Mesendoderm (in vitro differentiated cells): ENCODE measurements around the gene ANGPTL2.
A peak's percentile ranks its signal among the peaks of the same experiment; 100 is the strongest.

Experiments used
- DNase-seq: peaks from one replicate; pipeline ENCODE4 v3.0.0; 2013
- H2AK5ac ChIP-seq: 2 replicates; pipeline ENCODE4 v1.6.1; 2013; ENCODE audit warnings: low read length, inconsistent platforms
- H2BK120ac ChIP-seq: 2 replicates; pipeline ENCODE4 v1.6.1; 2013; ENCODE audit warnings: low read depth, mild to moderate bottlenecking, low read length, moderate library complexity, mixed read lengths
- H2BK15ac ChIP-seq: replicated peaks from 2 replicates; pipeline ENCODE4 v1.6.1; 2013; ENCODE audit warnings: low read depth, mild to moderate bottlenecking, moderate library complexity
- H2BK5ac ChIP-seq: 2 replicates; pipeline ENCODE4 v1.6.1; 2013; ENCODE audit warnings: low read length, inconsistent platforms
- H3K18ac ChIP-seq: 2 replicates; pipeline ENCODE4 v1.6.1; 2013; ENCODE audit warnings: mild to moderate bottlenecking, low read length, mixed read lengths
- H3K23ac ChIP-seq: one replicate; pipeline ENCODE4 v1.6.1; 2013; ENCODE audit warnings: low read length
- H3K27ac ChIP-seq: 2 replicates; pipeline ENCODE4 v1.5.1; 2013; ENCODE audit warnings: low read depth, mild to moderate bottlenecking, inconsistent platforms, low read length, moderate library complexity
- H3K27me3 ChIP-seq: 2 replicates; pipeline ENCODE4 v1.6.1; 2013; ENCODE audit warnings: low read length, control low read depth, mild to moderate bottlenecking, inconsistent platforms; ENCODE audit not compliant: insufficient read depth, poor library complexity
- H3K36me3 ChIP-seq: 2 replicates; pipeline ENCODE4 v1.6.1; 2013; ENCODE audit warnings: low read length, inconsistent platforms; ENCODE audit not compliant: control insufficient read depth, insufficient read depth
- H3K4ac ChIP-seq: one replicate; pipeline ENCODE4 v1.6.1; 2013; ENCODE audit warnings: low read depth, mild to moderate bottlenecking, low read length, moderate library complexity
- H3K4me1 ChIP-seq: 2 replicates; pipeline ENCODE4 v1.6.1; 2013; ENCODE audit warnings: low read depth, low read length, inconsistent platforms; ENCODE audit not compliant: control insufficient read depth
- H3K4me2 ChIP-seq: 2 replicates; pipeline ENCODE4 v1.6.1; 2013; ENCODE audit warnings: low read length
- H3K4me3 ChIP-seq: 2 replicates; pipeline ENCODE4 v1.5.1; 2013; ENCODE audit warnings: mild to moderate bottlenecking, low read length
- H3K56ac ChIP-seq: one replicate; pipeline ENCODE4 v1.6.1; 2013; ENCODE audit warnings: low read length
- H3K79me1 ChIP-seq: 2 replicates; pipeline ENCODE4 v1.6.1; 2013; ENCODE audit warnings: low read length, inconsistent platforms
- H3K79me2 ChIP-seq: 2 replicates; pipeline ENCODE4 v1.6.1; 2013; ENCODE audit warnings: mild to moderate bottlenecking, low read length; ENCODE audit not compliant: control insufficient read depth, insufficient read depth
- H3K9ac ChIP-seq: 2 replicates; pipeline ENCODE4 v1.6.1; 2013; ENCODE audit warnings: low read length, inconsistent platforms
- H4K5ac ChIP-seq: one replicate; pipeline ENCODE4 v1.6.1; 2013; ENCODE audit warnings: low read length
- H4K8ac ChIP-seq: one replicate; pipeline ENCODE4 v1.6.1; 2013; ENCODE audit warnings: low read depth, mild to moderate bottlenecking, control low read depth, low read length, moderate library complexity
- WGBS: extraction: QIAGEN DNeasy Blood & Tissue Kit; methylation state at CpG from one replicate; pipeline ENCODE4 v1.1.7; 2013; ENCODE audit warnings: low lambda C conversion rate, missing lambda C conversion rate; ENCODE audit not compliant: insufficient coverage; ENCODE audit errors: extremely low coverage; 5-methylcytosine and 5-hydroxymethylcytosine counted together

Gene ANGPTL2

DNA sequence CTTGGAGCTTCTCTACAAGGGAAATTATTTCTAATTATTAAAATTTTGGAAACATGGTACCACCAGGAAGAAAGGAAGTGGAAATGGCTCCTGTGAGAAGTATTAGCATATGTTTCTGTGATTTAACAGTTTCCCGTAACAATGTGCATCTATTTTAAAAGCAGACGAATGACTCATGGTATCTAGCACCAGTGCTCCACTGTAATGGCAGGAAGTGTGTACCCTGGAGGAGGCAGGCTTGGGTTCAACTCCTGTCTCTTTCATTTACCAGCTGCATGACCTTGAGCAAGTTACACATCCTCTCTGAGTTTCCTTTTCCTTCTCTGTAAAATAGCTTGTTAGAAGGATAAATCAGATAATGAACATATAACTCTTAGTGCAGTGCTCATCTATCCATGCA lies 41.0 kb upstream of the ANGPTL2 start:
- Histone ChIP-seq H3K27me3 (no peaks in the 10 kb centered on the region), H3K79me2 (no peaks in the 10 kb centered on the region), H2AK5ac (no peak overlapping the region), H2BK5ac (no peak overlapping the region), H3K27ac (no peak overlapping the region), H2BK15ac (no peak overlapping the region), H3K4ac (no peak overlapping the region), H3K56ac (no peak overlapping the region), H3K9ac (no peak overlapping the region), H3K18ac (no peak overlapping the region), H4K5ac (no peak overlapping the region), H2BK120ac (no peak overlapping the region), H3K4me2 (no peak overlapping the region), H3K36me3 (no peaks in the 10 kb centered on the region), H4K8ac (no peak overlapping the region), H3K79me1 (no peaks in the 10 kb centered on the region), H3K4me1 (no peaks in the 10 kb centered on the region), H3K4me3 (no peak overlapping the region), H3K23ac (no peak overlapping the region)
- no CpG with 5 or more reads among the region's 2 CpGs for WGBS
- no peak for DNase-seq

DNA sequence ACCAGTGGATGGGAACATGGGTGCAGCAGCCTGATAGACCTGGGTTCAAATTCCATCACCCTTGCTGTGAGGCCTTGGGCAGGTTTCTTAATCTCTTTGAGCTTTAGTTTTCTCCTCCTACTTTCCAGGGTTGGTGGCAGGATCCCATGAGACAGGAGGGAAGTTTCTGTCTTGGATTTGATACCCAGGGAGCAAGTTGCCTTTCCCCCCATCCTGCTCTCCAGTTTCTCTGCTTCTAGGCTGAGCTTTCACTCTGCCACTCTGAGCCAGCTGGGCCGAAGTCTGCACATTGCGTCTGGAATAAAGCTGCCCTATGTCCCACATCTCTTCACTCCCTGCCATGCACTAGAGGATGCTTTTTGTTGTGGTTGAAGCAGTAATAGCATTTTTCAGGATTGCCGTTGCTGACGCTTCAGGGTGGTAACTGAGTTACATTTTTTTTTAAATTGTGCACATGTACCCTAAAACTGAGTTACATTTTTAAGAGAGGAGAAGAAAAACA lies 40.5 kb upstream of the ANGPTL2 start:
- no peak overlapping the region for H2BK5ac ChIP-seq
- H3K36me3 ChIP-seq = no peaks in the 10 kb centered on the region
- no peak overlapping the region for H3K4me3 ChIP-seq
- no peak overlapping the region for H2BK15ac ChIP-seq
- H3K79me1 ChIP-seq = no peaks in the 10 kb centered on the region
- DNase-seq = no peak
- H3K79me2 ChIP-seq = no peaks in the 10 kb centered on the region
- no peak overlapping the region for H3K4me2 ChIP-seq
- H3K23ac ChIP-seq = no peak overlapping the region
- H3K4ac ChIP-seq = no peak overlapping the region
- H3K27me3 ChIP-seq = no peaks in the 10 kb centered on the region
- no peak overlapping the region for H2AK5ac ChIP-seq
- no peak overlapping the region for H3K27ac ChIP-seq
- no peak overlapping the region for H2BK120ac ChIP-seq
- H3K9ac ChIP-seq = no peak overlapping the region
- no peak overlapping the region for H4K5ac ChIP-seq
- no peak overlapping the region for H3K18ac ChIP-seq
- no peaks in the 10 kb centered on the region for H3K4me1 ChIP-seq
- H3K56ac ChIP-seq = no peak overlapping the region
- H4K8ac ChIP-seq = no peak overlapping the region
- no CpG with 5 or more reads among the region's 4 CpGs for WGBS

DNA sequence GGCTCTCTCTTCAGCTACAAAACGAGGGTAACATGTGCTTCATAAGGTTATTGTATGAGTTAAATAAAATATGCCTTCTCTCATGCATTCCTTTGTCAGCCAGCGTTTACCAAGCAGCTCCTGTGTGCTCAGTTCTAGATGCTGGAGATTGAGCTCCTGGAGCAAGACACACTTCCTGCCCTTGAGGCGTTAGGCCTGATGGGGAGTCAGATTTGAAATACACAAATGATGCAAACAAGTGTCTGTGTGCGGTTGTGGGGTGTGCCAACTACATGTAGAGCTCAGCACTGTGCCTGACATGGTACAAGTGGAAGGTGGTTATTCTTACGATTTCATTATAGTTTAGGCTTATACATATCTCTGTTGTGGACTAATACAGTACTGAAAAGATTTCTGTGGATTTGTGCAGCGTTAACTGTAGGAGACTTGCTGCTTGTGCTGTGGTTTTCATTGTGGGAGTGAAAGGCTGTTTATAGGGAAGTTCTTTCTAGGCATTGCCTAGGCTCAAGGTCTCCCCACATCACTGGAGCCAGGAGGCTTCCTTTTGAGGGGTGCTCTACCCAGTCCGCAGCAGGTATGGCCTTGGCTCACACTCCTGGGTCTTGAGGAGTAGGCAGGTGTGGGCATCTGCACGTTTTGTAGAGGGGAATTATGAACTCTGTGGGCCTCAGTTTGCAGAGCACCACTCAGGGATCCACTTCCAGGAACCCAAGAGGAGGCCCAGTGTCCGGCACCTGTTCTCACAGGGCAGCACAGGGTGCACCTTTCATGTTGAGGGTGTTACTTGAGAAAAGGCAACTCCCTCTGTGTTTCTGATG lies 39.8 kb upstream of the ANGPTL2 start:
- peak; percentile 31 for DNase-seq
- no peaks in the 10 kb centered on the region for H3K79me1 ChIP-seq
- no peaks in the 10 kb centered on the region for H3K36me3 ChIP-seq
- no peak overlapping the region for H4K5ac ChIP-seq
- no peak overlapping the region for H3K4me3 ChIP-seq
- H4K8ac ChIP-seq = no peak overlapping the region
- H2AK5ac ChIP-seq = no peak overlapping the region
- WGBS = no CpG with 5 or more reads among the region's 9 CpGs
- no peak overlapping the region for H3K4me2 ChIP-seq
- H3K79me2 ChIP-seq = no peaks in the 10 kb centered on the region
- no peak overlapping the region for H3K4ac ChIP-seq
- no peak overlapping the region for H2BK15ac ChIP-seq
- no peak overlapping the region for H2BK5ac ChIP-seq
- no peak overlapping the region for H3K27ac ChIP-seq
- no peak overlapping the region for H3K23ac ChIP-seq
- H3K9ac ChIP-seq = no peak overlapping the region
- no peak overlapping the region for H2BK120ac ChIP-seq
- H3K18ac ChIP-seq = no peak overlapping the region
- no peak overlapping the region for H3K56ac ChIP-seq
- H3K27me3 ChIP-seq = no peaks in the 10 kb centered on the region
- H3K4me1 ChIP-seq = no peaks in the 10 kb centered on the region

DNA sequence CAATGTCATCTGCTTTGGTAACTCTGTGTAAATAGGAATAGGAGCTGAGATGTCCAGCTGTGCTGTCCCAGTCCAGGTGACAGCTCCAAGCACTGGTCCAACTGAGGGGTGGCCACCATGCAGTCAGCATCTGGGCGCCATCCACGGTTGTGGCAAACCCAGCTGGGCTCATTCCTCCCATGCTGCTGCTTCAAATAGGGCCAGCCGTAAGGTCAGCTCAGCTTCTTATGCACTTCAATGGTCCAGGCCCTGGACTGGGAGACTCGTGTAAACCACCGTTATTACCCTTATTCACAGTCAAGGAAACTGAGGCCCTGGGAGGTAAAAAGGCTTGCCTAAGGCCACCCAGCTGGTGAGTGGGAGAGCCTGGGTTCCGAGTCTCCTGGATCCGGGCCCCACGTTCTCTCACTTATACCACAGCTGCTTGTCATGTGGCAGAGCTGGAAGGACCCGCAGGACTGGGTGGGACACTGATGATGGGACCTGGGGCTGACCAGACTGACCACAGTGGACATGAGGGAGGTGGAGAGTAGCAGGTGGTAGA lies 38.7 kb upstream of the ANGPTL2 start:
- no peak for DNase-seq
- H4K8ac ChIP-seq = no peak overlapping the region

DNA sequence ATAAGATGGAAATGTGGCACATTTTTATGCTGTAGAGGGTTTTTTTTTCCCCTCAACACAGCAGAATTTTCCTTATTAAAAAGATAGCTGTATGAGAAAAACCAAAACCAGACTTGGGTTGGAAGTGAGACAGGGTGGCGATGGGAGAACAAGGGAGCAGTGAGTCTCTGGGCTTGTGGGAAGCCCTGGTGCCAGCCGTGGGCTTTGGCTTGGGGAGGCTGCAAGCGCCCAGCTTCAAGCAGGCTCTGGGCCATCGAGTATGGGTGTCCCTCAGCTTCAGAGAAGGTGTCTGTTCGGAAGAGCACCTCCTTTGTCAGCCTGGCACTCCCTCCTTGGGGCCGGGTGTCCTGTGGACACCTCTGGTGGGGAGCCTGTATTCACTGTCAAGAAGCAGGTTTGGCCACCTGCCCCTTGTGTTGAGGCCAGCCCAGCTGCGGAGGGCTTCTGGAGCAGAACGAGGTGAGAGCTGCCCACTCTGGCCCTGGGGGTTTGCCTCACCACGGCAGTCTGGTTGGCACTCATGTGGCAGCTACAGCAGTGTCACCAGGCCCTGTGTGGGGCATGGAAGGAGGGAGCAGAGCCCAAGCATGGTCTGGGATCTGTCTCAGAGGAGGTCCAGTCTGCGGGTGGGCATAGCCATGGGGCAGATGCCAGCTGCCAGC lies 37.6 kb upstream of the ANGPTL2 start:
- WGBS = no CpG with 5 or more reads among the region's 10 CpGs
- no peak overlapping the region for H2AK5ac ChIP-seq
- no peak overlapping the region for H3K27ac ChIP-seq
- H2BK15ac ChIP-seq = no peak overlapping the region
- no peak overlapping the region for H3K4me3 ChIP-seq
- no peak overlapping the region for H4K8ac ChIP-seq
- no peaks in the 10 kb centered on the region for H3K36me3 ChIP-seq
- H3K18ac ChIP-seq = no peak overlapping the region
- H3K27me3 ChIP-seq = no peaks in the 10 kb centered on the region
- H2BK120ac ChIP-seq = no peak overlapping the region
- no peak overlapping the region for H3K4ac ChIP-seq
- no peak overlapping the region for H3K56ac ChIP-seq
- H4K5ac ChIP-seq = no peak overlapping the region
- no peak overlapping the region for H3K23ac ChIP-seq
- no peak for DNase-seq
- H3K79me1 ChIP-seq = no peaks in the 10 kb centered on the region
- no peak overlapping the region for H3K4me2 ChIP-seq
- H3K9ac ChIP-seq = no peak overlapping the region
- H2BK5ac ChIP-seq = no peak overlapping the region
- H3K4me1 ChIP-seq = no peaks in the 10 kb centered on the region
- H3K79me2 ChIP-seq = no peaks in the 10 kb centered on the region

More for the DNA sequence above, 38.7 kb upstream of the ANGPTL2 start:
- Histone ChIP-seq H3K4me3 (no peak overlapping the region), H2AK5ac (no peak overlapping the region), H3K18ac (no peak overlapping the region), H3K56ac (no peak overlapping the region), H3K27me3 (no peaks in the 10 kb centered on the region), H2BK15ac (no peak overlapping the region), H3K4ac (no peak overlapping the region), H4K5ac (no peak overlapping the region), H3K4me2 (no peak overlapping the region), H3K79me1 (no peaks in the 10 kb centered on the region), H2BK120ac (no peak overlapping the region), H2BK5ac (no peak overlapping the region), H3K79me2 (no peaks in the 10 kb centered on the region), H3K23ac (no peak overlapping the region), H3K9ac (no peak overlapping the region), H3K4me1 (no peaks in the 10 kb centered on the region), H3K36me3 (no peaks in the 10 kb centered on the region), H3K27ac (no peak overlapping the region)
- no CpG with 5 or more reads among the region's 9 CpGs for WGBS
